RPMI7951 (cell line): Measurements from ENCODE around the gene DNAJB1. TPM values are rescaled to one million over a fixed set of nuclear protein-coding genes. Genes with fewer than 3 reads are reported as not detected.
A peak's percentile ranks its signal among the peaks of the same experiment; 100 is the strongest.
"Not testable (repeated sequence)": the region's sequence is repeated elsewhere in the genome, so short reads cannot be mapped to it uniquely, and the experiment has no call there.

Source experiments
- DNase-seq: peaks from one replicate; pipeline ENCODE4 v3.0.0-alpha.2; 2012; ENCODE audit warnings: low read depth
- total RNA-seq: library from RNA; depleted of rRNA; stranded (reverse); fragments of >200 nt; shearing (Covaris generic); gene quantifications from 2 replicates; pipeline ENCODE4 v1.2.3, GENCODE V29; 2014; rRNA removed

Gene DNAJB1
- total RNA-seq: 94.7 and 95.9 TPM in 2 replicates

- DNase-seq: peak; percentile 81
Observed at GRCh38 chr19:14517840-14518505, at the start of gene DNAJB1. TSS of gene DNAJB1 (minus strand) at chr19:14518397. CDS start at chr19:14518349, 48 bp downstream.

GRCh38 chr19:14567079-14567478 is 48.9 kb upstream of the DNAJB1 start:
- DNase-seq: no peak

- DNase-seq: no peak
Observed at GRCh38 chr19:14566712-14567077, 48.5 kb upstream of the DNAJB1 start.

- no peak for DNase-seq
Observed at GRCh38 chr19:14565765-14566711, 47.8 kb upstream of the DNAJB1 start.

GRCh38 chr19:14565298-14565679 is 47.1 kb upstream of the DNAJB1 start:
- no peak for DNase-seq

- DNase-seq: not testable (repeated sequence)
Observed at GRCh38 chr19:14564652-14565297, 46.6 kb upstream of the DNAJB1 start.

- DNase-seq: peak; percentile 26
Observed at GRCh38 chr19:14563989-14564651, 45.9 kb upstream of the DNAJB1 start.

- DNase-seq: no peak
Observed at GRCh38 chr19:14563590-14563926, 45.4 kb upstream of the DNAJB1 start.

- no peak for DNase-seq
Observed at GRCh38 chr19:14562660-14563589, 44.7 kb upstream of the DNAJB1 start.

GRCh38 chr19:14561847-14562351 is 43.7 kb upstream of the DNAJB1 start:
- DNase-seq: peak; percentile 87

GRCh38 chr19:14561249-14561648 is 43.1 kb upstream of the DNAJB1 start:
- no peak for DNase-seq

- no peak for DNase-seq
Observed at GRCh38 chr19:14560776-14561108, 42.5 kb upstream of the DNAJB1 start.

- DNase-seq: no peak
Observed at GRCh38 chr19:14559916-14560775, 41.9 kb upstream of the DNAJB1 start.

- DNase-seq: no peak
Observed at GRCh38 chr19:14558370-14559066, 40.3 kb upstream of the DNAJB1 start.

GRCh38 chr19:14556662-14557188 is 38.5 kb upstream of the DNAJB1 start:
- peak; percentile 68 for DNase-seq

- peak; percentile 75 for DNase-seq
Observed at GRCh38 chr19:14555918-14556661, 37.9 kb upstream of the DNAJB1 start.

- DNase-seq: no peak
Observed at GRCh38 chr19:14554382-14554812, 36.2 kb upstream of the DNAJB1 start.

GRCh38 chr19:14553939-14554243 is 35.7 kb upstream of the DNAJB1 start:
- DNase-seq: no peak
